ENCODE results near the gene CADM1. TPM values are rescaled to one million over a fixed set of nuclear protein-coding genes. Genes with fewer than 3 reads are reported as not detected.

CADM1 gene
- total RNA-seq, 2 donors from 2014 or later, result 0.18 TPM; not detected in 1

GRCh38 chr11:115340874-115341273 lies 163.3 kb downstream of the CADM1 start:
- no peaks in the 10 kb centered on the region for H3K36me3 Mint-ChIP-seq
- DNase-seq (ENCODE audit: low spot score in 2 of 2), result no peak
- ATAC-seq, result no peak
- H3K27ac Mint-ChIP-seq, result no peak overlapping the region
- no peaks in the 10 kb centered on the region for H3K9me3 Mint-ChIP-seq

GRCh38 chr11:115338476-115338875 lies 165.7 kb downstream of the CADM1 start:
- H3K36me3 Mint-ChIP-seq, result no peaks in the 10 kb centered on the region
- H3K27ac Mint-ChIP-seq, result no peak overlapping the region
- no peaks in the 10 kb centered on the region for H3K9me3 Mint-ChIP-seq
- no peak for DNase-seq (ENCODE audit: low spot score in 2 of 2)
- no peak for ATAC-seq

- ATAC-seq, result no peak
- Mint-ChIP-seq H3K27ac (no peak overlapping the region), H3K36me3 (no peaks in the 10 kb centered on the region)
Measured at GRCh38 chr11:115334932-115335788, 169.1 kb downstream of the CADM1 start.

GRCh38 chr11:115333949-115334348 lies 170.3 kb downstream of the CADM1 start:
- no peak for ATAC-seq
- no peaks in the 10 kb centered on the region for H3K36me3 Mint-ChIP-seq

More at GRCh38 chr11:115334932-115335788, 169.1 kb downstream of the CADM1 start:
- H3K9me3 Mint-ChIP-seq, result no peaks in the 10 kb centered on the region
- no peak for DNase-seq (ENCODE audit: low spot score in 2 of 2)

GRCh38 chr11:115333121-115333520 lies 171.1 kb downstream of the CADM1 start:
- no peak for DNase-seq (ENCODE audit: low spot score in 2 of 2)
- no peaks in the 10 kb centered on the region for H3K36me3 Mint-ChIP-seq
- no peaks in the 10 kb centered on the region for H3K9me3 Mint-ChIP-seq
- no peak for ATAC-seq
- no peak overlapping the region for H3K27ac Mint-ChIP-seq

More at GRCh38 chr11:115333949-115334348, 170.3 kb downstream of the CADM1 start:
- no peaks in the 10 kb centered on the region for H3K9me3 Mint-ChIP-seq
- H3K27ac Mint-ChIP-seq, result no peak overlapping the region
- no peak for DNase-seq (ENCODE audit: low spot score in 2 of 2)

- no peaks in the 10 kb centered on the region for H3K36me3 Mint-ChIP-seq
- ATAC-seq, result no peak
- DNase-seq (ENCODE audit: low spot score in 2 of 2), result no peak
- H3K27ac Mint-ChIP-seq, result no peak overlapping the region
- no peaks in the 10 kb centered on the region for H3K9me3 Mint-ChIP-seq
Measured at GRCh38 chr11:115330684-115331482, 173.3 kb downstream of the CADM1 start.

- Mint-ChIP-seq H3K36me3 (no peaks in the 10 kb centered on the region), H3K9me3 (no peaks in the 10 kb centered on the region)
- no peak for ATAC-seq
Measured at GRCh38 chr11:115326526-115326925, 177.7 kb downstream of the CADM1 start.

GRCh38 chr11:115325523-115325922 lies 178.7 kb downstream of the CADM1 start:
- ATAC-seq (no peak), DNase-seq (ENCODE audit: low spot score in 2 of 2) (no peak)
- H3K36me3 Mint-ChIP-seq, result no peaks in the 10 kb centered on the region
- H3K9me3 Mint-ChIP-seq, result no peaks in the 10 kb centered on the region
- H3K27ac Mint-ChIP-seq, result no peak overlapping the region

More at GRCh38 chr11:115326526-115326925, 177.7 kb downstream of the CADM1 start:
- DNase-seq (ENCODE audit: low spot score in 2 of 2), result no peak
- no peak overlapping the region for H3K27ac Mint-ChIP-seq

GRCh38 chr11:115324581-115325432 lies 179.4 kb downstream of the CADM1 start:
- Mint-ChIP-seq H3K9me3 (no peaks in the 10 kb centered on the region), H3K36me3 (no peaks in the 10 kb centered on the region), H3K27ac (no peak overlapping the region)
- DNase-seq (ENCODE audit: low spot score in 2 of 2) (peak in 1 of 2 donors; percentile 8), ATAC-seq (peak; percentile 51 to 80)

- DNase-seq (ENCODE audit: low spot score in 2 of 2), result no peak
- ATAC-seq, result no peak
- Mint-ChIP-seq H3K27ac (no peak overlapping the region), H3K36me3 (no peaks in the 10 kb centered on the region), H3K9me3 (no peaks in the 10 kb centered on the region)
Measured at GRCh38 chr11:115322553-115323203, 181.5 kb downstream of the CADM1 start.

GRCh38 chr11:115321605-115322289 lies 182.5 kb downstream of the CADM1 start:
- DNase-seq (ENCODE audit: low spot score in 2 of 2) (no peak), ATAC-seq (no peak)
- Mint-ChIP-seq H3K9me3 (no peaks in the 10 kb centered on the region), H3K27ac (no peak overlapping the region), H3K36me3 (no peaks in the 10 kb centered on the region)

GRCh38 chr11:115317277-115318185 lies 186.7 kb downstream of the CADM1 start:
- DNase-seq (ENCODE audit: low spot score in 2 of 2), result no peak
- no peak overlapping the region for H3K27ac Mint-ChIP-seq
- ATAC-seq, result no peak
- no peaks in the 10 kb centered on the region for H3K36me3 Mint-ChIP-seq
- no peaks in the 10 kb centered on the region for H3K9me3 Mint-ChIP-seq

GRCh38 chr11:115316696-115317095 lies 187.5 kb downstream of the CADM1 start:
- no peaks in the 10 kb centered on the region for H3K36me3 Mint-ChIP-seq
- no peaks in the 10 kb centered on the region for H3K9me3 Mint-ChIP-seq
- DNase-seq (ENCODE audit: low spot score in 2 of 2), result no peak
- no peak for ATAC-seq
- no peak overlapping the region for H3K27ac Mint-ChIP-seq

- ATAC-seq (no peak), DNase-seq (ENCODE audit: low spot score in 2 of 2) (no peak)
- no peaks in the 10 kb centered on the region for H3K36me3 Mint-ChIP-seq
- no peak overlapping the region for H3K27ac Mint-ChIP-seq
- H3K9me3 Mint-ChIP-seq, result no peaks in the 10 kb centered on the region
Measured at GRCh38 chr11:115314330-115314920, 189.8 kb downstream of the CADM1 start.

Measured in activated naive CD4-positive, alpha-beta T cell treated with anti-CD3 and anti-CD28 coated beads, Interleukin-2, amount 50 U/mL, for 72 hours (primary cell).